Measurements from ENCODE around the gene SNCG.
"Not testable (repeated sequence)": the region's sequence is repeated elsewhere in the genome, so short reads cannot be mapped to it uniquely, and the experiment has no call there.

Gene SNCG

GRCh38 chr10:86944907-86945306 is 13.5 kb upstream of the SNCG start:
- no peak for DNase-seq (ENCODE audit: low spot score)

GRCh38 chr10:86945361-86946212 is 12.8 kb upstream of the SNCG start:
- DNase-seq (ENCODE audit: low spot score): no peak

GRCh38 chr10:86946213-86947155 is 11.9 kb upstream of the SNCG start:
- no peak for DNase-seq (ENCODE audit: low spot score)

- DNase-seq (ENCODE audit: low spot score): not testable (repeated sequence)
These were observed 10.6 kb upstream of the SNCG start for GRCh38 chr10:86947806-86948205.

GRCh38 chr10:86950349-86950748 is 8.1 kb upstream of the SNCG start:
- DNase-seq (ENCODE audit: low spot score): no peak

GRCh38 chr10:86951184-86951761 is 7.1 kb upstream of the SNCG start:
- DNase-seq (ENCODE audit: low spot score): no peak

- DNase-seq (ENCODE audit: low spot score): no peak
These were observed 6.3 kb upstream of the SNCG start for GRCh38 chr10:86952106-86952505.

- DNase-seq (ENCODE audit: low spot score): not testable (repeated sequence)
These were observed 5.7 kb upstream of the SNCG start for GRCh38 chr10:86952697-86953096.

GRCh38 chr10:86953747-86954680 is 4.4 kb upstream of the SNCG start:
- DNase-seq (ENCODE audit: low spot score): peak; percentile 59

- no peak for DNase-seq (ENCODE audit: low spot score)
These were observed 3.5 kb upstream of the SNCG start for GRCh38 chr10:86954681-86955500.

- no peak for DNase-seq (ENCODE audit: low spot score)
These were observed 2.8 kb upstream of the SNCG start for GRCh38 chr10:86955501-86956194.

- DNase-seq (ENCODE audit: low spot score): no peak
These were observed 2.1 kb upstream of the SNCG start for GRCh38 chr10:86956195-86956847.

- no peak for DNase-seq (ENCODE audit: low spot score)
These were observed 1.5 kb upstream of the SNCG start for GRCh38 chr10:86956848-86957448.

- DNase-seq (ENCODE audit: low spot score): no peak
These were observed 806 bp upstream of the SNCG start, which contains the start of gene MMRN2 for GRCh38 chr10:86957471-86958115. Gene MMRN2, minus strand, starts transcription at chr10:86957615. Its CDS starts 74 bp downstream, at chr10:86957541.

- DNase-seq (ENCODE audit: low spot score): no peak
These were observed 720 bp downstream of the SNCG start for GRCh38 chr10:86958901-86959736.

- DNase-seq (ENCODE audit: low spot score): no peak
These were observed 1.3 kb downstream of the SNCG start for GRCh38 chr10:86959737-86960002.

GRCh38 chr10:86960003-86960862 is 1.8 kb downstream of the SNCG start:
- DNase-seq (ENCODE audit: low spot score): no peak
